PC-3 (cell line): ENCODE measurements around the gene CAPG.

Experiments used
- EZH2 ChIP-seq: fragments of 300-600 bp; sonication (generic); IDR thresholded peaks from one replicate; pipeline ENCODE4 v1.6.1; 2017; ENCODE audit warnings: antibody characterized with exemption, mild to moderate bottlenecking, low read length; ENCODE audit not compliant: unreplicated experiment
- EZH2phosphoT487 ChIP-seq: fragments of 300-600 bp; sonication (generic); IDR thresholded peaks from 2 replicates; pipeline ENCODE4 v1.6.1; 2018; ENCODE audit warnings: mild to moderate bottlenecking, antibody characterized with exemption, low read length, borderline replicate concordance
- TF ChIP-seq, protein P1 (sequence below): fragments of 300-600 bp; sonication (generic); conservative IDR thresholded peaks from 2 replicates; pipeline ENCODE4 v1.5.1; 2017; ENCODE audit warnings: antibody characterized with exemption, low read depth, mild to moderate bottlenecking, low read length

DNA sequence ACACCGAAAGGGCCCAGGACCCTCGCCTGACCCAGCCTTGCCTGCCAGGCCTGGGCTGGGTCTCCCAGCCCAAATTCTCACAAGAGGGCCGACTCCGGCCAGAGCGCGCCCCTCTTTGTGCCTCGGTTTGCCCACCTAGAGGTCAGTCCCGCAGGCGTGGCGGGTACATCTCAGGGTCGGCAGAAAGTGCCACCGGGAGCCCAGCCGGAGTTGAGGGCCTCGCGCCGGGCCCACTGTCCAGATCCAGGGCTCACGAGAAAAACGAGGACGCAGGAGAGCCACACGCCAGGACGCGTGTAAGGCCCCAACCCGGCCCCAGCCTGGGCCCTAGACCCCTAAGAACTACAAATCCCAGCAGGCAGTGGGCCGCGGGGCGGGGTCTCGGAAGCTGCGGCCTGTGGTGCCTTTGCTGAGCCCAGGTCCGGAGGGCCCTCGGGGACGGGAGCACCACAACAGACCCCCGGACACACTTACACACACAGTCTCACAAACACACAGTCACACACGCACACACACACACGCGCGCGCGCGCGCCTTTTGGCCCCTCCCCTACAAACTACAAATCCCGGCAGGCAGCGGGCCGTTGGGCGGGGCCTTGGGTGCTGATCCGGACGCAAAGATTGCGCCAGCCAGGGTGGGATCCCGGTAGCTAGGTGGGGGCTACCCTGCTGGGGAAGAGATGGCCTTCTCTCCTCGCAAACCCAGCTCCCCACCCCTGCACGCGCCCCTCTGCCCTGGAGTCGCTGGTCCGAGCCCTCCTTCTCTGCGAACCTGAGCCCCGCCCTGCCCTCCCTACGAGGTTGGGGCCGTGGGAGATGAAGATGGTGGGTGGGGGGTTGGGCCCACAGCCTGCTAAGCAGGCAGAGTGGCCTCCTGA, 8.2 kb upstream of the CAPG start, which contains the start of gene SH2D6:
- TF ChIP-seq EZH2phosphoT487 (no peak), EZH2 (no peak)
- TF ChIP-seq, protein P1, sequence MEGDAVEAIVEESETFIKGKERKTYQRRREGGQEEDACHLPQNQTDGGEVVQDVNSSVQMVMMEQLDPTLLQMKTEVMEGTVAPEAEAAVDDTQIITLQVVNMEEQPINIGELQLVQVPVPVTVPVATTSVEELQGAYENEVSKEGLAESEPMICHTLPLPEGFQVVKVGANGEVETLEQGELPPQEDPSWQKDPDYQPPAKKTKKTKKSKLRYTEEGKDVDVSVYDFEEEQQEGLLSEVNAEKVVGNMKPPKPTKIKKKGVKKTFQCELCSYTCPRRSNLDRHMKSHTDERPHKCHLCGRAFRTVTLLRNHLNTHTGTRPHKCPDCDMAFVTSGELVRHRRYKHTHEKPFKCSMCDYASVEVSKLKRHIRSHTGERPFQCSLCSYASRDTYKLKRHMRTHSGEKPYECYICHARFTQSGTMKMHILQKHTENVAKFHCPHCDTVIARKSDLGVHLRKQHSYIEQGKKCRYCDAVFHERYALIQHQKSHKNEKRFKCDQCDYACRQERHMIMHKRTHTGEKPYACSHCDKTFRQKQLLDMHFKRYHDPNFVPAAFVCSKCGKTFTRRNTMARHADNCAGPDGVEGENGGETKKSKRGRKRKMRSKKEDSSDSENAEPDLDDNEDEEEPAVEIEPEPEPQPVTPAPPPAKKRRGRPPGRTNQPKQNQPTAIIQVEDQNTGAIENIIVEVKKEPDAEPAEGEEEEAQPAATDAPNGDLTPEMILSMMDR: no peak
